ENCODE results near the gene CAST.

CAST gene

DNA sequence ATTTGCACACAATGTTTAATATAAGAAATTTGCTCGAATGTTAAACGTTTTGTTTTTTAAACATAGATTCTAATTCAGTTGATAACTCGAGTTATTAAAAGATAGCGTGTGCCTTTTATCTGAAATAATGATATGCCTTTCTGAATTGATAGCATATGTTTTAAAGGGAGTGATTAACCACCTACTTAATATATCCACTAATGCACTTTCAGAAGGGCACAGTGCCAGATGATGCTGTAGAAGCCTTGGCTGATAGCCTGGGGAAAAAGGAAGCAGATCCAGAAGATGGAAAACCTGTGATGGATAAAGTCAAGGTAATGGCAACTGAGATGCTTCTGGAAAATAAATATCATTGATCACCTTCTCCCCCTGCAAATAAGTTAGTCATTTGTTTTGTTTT lies 91.7 kb downstream of the CAST start:
- H3K4me1 ChIP-seq (ENCODE audit: control insufficient read depth, insufficient read depth, low read length): no peaks in the 10 kb centered on the region
- no peaks in the 10 kb centered on the region for H3K27me3 ChIP-seq (ENCODE audit: control insufficient read depth, insufficient read depth, low read length)
- no peak overlapping the region for H3K9ac ChIP-seq (ENCODE audit: low read depth, low read length)
- no peaks in the 10 kb centered on the region for H3K36me3 ChIP-seq (ENCODE audit: control insufficient read depth, insufficient read depth, low read length)
- H3K4me3 ChIP-seq (ENCODE audit: low read depth, low read length): no peak overlapping the region
- H3K9me3 ChIP-seq (ENCODE audit: control insufficient read depth, insufficient read depth, low read length): no peaks in the 10 kb centered on the region

DNA sequence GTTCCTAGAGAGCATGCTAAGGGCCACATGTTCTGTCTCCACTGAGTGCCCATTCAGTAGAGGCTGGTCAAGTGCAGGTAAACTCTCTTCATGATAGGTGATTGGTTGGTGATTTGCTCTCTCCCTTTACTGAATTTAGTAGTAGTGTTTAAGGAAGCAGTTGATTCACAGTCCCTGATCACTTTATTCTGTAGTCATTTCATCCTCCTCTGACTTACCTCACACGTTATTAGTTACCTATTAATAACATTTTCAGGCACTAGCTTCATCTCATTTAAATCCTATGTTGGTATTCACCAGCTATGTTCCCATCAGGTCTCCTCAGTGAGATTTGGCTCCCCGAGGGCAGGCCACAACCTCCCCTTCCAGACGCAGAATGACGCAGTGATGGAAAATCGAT lies 93.7 kb downstream of the CAST start:
- H3K27me3 ChIP-seq (ENCODE audit: control insufficient read depth, insufficient read depth, low read length): no peaks in the 10 kb centered on the region
- H3K9ac ChIP-seq (ENCODE audit: low read depth, low read length): no peak overlapping the region
- no peaks in the 10 kb centered on the region for H3K9me3 ChIP-seq (ENCODE audit: control insufficient read depth, insufficient read depth, low read length)
- H3K36me3 ChIP-seq (ENCODE audit: control insufficient read depth, insufficient read depth, low read length): no peaks in the 10 kb centered on the region
- no peak overlapping the region for H3K4me3 ChIP-seq (ENCODE audit: low read depth, low read length)
- no peaks in the 10 kb centered on the region for H3K4me1 ChIP-seq (ENCODE audit: control insufficient read depth, insufficient read depth, low read length)

DNA sequence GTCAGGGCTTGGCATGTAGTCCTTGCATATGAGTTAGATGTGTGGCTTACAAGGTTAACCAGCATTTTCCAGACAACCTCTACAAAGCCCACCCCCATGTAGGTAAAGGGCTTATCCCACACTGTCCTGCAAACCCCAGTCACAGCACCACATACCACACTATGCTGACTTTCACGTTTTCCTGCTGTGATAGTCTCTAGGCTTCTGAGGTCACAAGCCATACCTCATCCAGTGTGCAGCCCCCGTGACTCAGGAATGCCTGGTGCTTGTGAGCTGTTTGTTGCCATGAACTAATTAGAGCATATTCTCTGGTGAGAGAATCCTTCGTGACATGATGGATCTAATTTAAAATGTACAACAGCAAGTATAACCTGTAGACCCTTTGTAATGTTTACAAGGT lies 94.8 kb downstream of the CAST start:
- Histone ChIP-seq H3K36me3 (ENCODE audit: control insufficient read depth, insufficient read depth, low read length) (no peaks in the 10 kb centered on the region), H3K9me3 (ENCODE audit: control insufficient read depth, insufficient read depth, low read length) (no peaks in the 10 kb centered on the region), H3K27me3 (ENCODE audit: control insufficient read depth, insufficient read depth, low read length) (no peaks in the 10 kb centered on the region)

DNA sequence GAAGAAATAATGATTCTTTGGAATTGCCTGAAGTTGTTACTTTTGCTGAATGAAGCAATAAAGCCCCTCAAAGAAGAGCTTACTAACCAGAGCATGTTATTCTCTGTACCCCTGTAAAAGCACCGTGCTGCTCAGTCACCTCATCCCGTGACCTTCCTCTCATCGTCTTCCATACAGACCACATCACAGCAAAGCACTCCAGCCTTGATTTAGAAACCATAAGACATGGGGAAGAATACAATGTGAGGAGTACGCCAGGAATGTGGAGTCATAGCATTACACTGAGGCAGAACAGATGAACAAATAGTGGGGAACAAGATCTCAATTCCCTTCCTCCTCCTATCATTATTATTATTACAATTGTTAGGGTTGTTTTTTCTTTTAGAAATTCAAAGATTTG lies 96.4 kb downstream of the CAST start:
- Histone ChIP-seq H3K9ac (ENCODE audit: low read depth, low read length) (no peak overlapping the region), H3K36me3 (ENCODE audit: control insufficient read depth, insufficient read depth, low read length) (no peaks in the 10 kb centered on the region), H3K4me3 (ENCODE audit: low read depth, low read length) (no peak overlapping the region), H3K27me3 (ENCODE audit: control insufficient read depth, insufficient read depth, low read length) (no peaks in the 10 kb centered on the region), H3K9me3 (ENCODE audit: control insufficient read depth, insufficient read depth, low read length) (no peaks in the 10 kb centered on the region), H3K4me1 (ENCODE audit: control insufficient read depth, insufficient read depth, low read length) (no peaks in the 10 kb centered on the region)

More for the DNA sequence above, 94.8 kb downstream of the CAST start:
- H3K4me3 ChIP-seq (ENCODE audit: low read depth, low read length): no peak overlapping the region
- no peaks in the 10 kb centered on the region for H3K4me1 ChIP-seq (ENCODE audit: control insufficient read depth, insufficient read depth, low read length)
- no peak overlapping the region for H3K9ac ChIP-seq (ENCODE audit: low read depth, low read length)

DNA sequence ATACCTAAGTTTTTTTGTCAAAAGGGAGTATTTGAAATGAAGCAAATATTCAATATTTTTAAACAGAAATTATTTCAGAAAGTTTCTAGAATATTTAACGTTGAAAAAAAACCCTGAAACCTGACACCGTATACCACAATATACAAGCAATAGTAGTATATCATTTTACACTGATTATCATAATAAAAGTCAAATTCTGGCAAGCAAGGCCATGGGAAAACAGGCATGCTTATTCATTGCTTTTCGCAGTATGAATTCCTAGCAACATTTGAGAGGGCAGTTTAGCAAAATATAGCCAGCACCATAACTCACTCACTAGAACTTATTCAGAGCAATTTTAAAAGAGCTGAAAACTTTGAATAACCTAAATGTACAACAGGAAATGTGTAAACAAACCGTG lies 99.4 kb downstream of the CAST start:
- no peaks in the 10 kb centered on the region for H3K36me3 ChIP-seq (ENCODE audit: control insufficient read depth, insufficient read depth, low read length)

DNA sequence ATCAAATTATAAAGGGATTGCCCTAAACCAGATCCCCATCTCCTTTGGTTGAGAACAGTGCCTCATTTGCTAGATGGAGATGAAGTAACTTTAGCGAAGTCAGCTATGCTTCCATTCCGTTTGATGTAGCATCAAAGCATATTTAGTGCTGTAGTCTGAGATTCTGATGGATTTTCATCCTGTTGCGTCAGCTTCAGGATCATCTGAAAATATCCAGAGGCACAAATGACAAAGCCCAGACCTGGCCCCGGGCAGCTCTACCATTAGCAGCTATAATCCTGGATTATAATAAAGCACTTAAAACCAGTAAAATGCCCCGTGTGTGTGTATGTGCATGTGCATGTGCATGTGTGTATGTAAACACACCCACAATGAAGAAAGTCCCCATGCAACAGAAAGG lies 100.8 kb downstream of the CAST start:
- H3K4me3 ChIP-seq (ENCODE audit: low read depth, low read length): no peak overlapping the region
- no peaks in the 10 kb centered on the region for H3K9me3 ChIP-seq (ENCODE audit: control insufficient read depth, insufficient read depth, low read length)
- H3K4me1 ChIP-seq (ENCODE audit: control insufficient read depth, insufficient read depth, low read length): no peaks in the 10 kb centered on the region
- H3K27me3 ChIP-seq (ENCODE audit: control insufficient read depth, insufficient read depth, low read length): no peaks in the 10 kb centered on the region
- no peak overlapping the region for H3K9ac ChIP-seq (ENCODE audit: low read depth, low read length)
- no peaks in the 10 kb centered on the region for H3K36me3 ChIP-seq (ENCODE audit: control insufficient read depth, insufficient read depth, low read length)

More for the DNA sequence above, 99.4 kb downstream of the CAST start:
- no peaks in the 10 kb centered on the region for H3K4me1 ChIP-seq (ENCODE audit: control insufficient read depth, insufficient read depth, low read length)
- H3K9me3 ChIP-seq (ENCODE audit: control insufficient read depth, insufficient read depth, low read length): no peaks in the 10 kb centered on the region
- H3K27me3 ChIP-seq (ENCODE audit: control insufficient read depth, insufficient read depth, low read length): no peaks in the 10 kb centered on the region
- H3K4me3 ChIP-seq (ENCODE audit: low read depth, low read length): no peak overlapping the region
- H3K9ac ChIP-seq (ENCODE audit: low read depth, low read length): no peak overlapping the region

DNA sequence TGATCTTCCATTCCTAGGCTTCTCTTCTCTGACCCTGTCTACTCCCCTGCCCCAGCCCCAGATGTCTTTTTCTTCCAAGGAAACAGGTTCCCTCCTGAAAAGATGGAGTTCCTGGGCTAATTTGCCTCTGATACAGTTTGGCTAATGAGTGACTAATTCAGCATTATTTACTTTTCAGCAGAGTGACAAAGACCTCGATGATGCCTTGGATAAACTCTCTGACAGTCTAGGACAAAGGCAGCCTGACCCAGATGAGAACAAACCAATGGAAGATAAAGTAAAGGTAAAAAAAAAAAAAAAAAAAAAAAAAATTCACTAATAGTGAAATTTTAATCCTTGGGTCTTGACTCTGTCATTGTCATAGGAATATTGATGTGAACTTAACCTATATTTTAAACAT lies 102.9 kb downstream of the CAST start:
- no peak overlapping the region for H3K4me3 ChIP-seq (ENCODE audit: low read depth, low read length)
- peaks cover 2% of the 10 kb centered on the region for H3K36me3 ChIP-seq (ENCODE audit: control insufficient read depth, insufficient read depth, low read length)

DNA sequence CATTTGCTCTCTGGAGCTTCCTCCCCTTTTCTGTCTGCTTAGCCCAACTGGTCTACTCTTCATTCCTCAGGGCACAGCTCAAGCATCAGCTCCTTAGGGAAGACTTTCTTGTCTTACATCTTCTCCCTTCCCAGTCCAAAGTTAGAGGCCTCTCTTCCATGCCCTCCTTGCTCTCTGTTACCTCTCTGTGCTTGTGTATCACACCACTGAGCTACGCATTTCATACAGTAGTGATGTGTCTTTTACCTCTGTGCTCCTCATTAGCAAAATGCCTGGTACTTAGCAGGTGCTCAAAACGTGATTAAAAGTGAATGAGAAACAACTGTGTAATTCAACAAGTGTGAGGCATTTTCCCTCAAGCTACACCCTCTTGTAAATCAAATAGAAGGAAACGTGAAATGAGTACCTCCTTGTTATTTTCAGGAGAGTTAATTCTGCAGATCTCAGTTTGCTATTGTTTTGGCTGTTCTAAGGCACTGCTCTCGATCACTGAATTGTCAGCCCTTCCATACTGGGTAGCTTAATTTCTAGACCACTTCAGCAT lies 106.6 kb downstream of the CAST start:
- Histone ChIP-seq H3K4me1 (ENCODE audit: control insufficient read depth, insufficient read depth, low read length) (peaks cover 2% of the 10 kb centered on the region), H3K36me3 (ENCODE audit: control insufficient read depth, insufficient read depth, low read length) (peaks cover 2% of the 10 kb centered on the region), H3K27me3 (ENCODE audit: control insufficient read depth, insufficient read depth, low read length) (no peaks in the 10 kb centered on the region), H3K9me3 (ENCODE audit: control insufficient read depth, insufficient read depth, low read length) (no peaks in the 10 kb centered on the region), H3K9ac (ENCODE audit: low read depth, low read length) (no peak overlapping the region), H3K4me3 (ENCODE audit: low read depth, low read length) (no peak overlapping the region)

More for the DNA sequence above, 102.9 kb downstream of the CAST start:
- peaks cover 2% of the 10 kb centered on the region for H3K4me1 ChIP-seq (ENCODE audit: control insufficient read depth, insufficient read depth, low read length)
- no peak overlapping the region for H3K9ac ChIP-seq (ENCODE audit: low read depth, low read length)
- H3K9me3 ChIP-seq (ENCODE audit: control insufficient read depth, insufficient read depth, low read length): no peaks in the 10 kb centered on the region
- H3K27me3 ChIP-seq (ENCODE audit: control insufficient read depth, insufficient read depth, low read length): no peaks in the 10 kb centered on the region

DNA sequence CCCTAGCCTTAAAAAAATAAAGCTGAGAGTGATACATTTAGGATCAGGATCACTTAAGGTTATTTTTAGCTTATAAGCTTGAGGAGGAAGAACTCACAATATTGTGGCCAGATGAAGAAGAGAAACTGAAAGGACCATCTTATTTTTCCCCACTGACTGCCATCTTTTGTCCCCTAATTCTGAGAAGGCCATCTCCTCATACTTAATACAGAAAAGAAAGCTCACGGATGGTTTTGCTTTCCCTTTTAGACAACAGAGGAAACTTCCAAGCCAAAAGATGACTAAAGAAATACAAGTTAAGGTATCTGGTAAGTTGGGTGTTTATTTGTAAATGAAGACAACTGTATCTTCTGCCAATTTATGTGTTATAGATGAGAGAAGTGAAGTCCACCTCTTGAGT lies 109.2 kb downstream of the CAST start:
- no peaks in the 10 kb centered on the region for H3K27me3 ChIP-seq (ENCODE audit: control insufficient read depth, insufficient read depth, low read length)
- no peak overlapping the region for H3K9ac ChIP-seq (ENCODE audit: low read depth, low read length)
- no peak overlapping the region for H3K4me3 ChIP-seq (ENCODE audit: low read depth, low read length)
- H3K36me3 ChIP-seq (ENCODE audit: control insufficient read depth, insufficient read depth, low read length): peaks cover 2% of the 10 kb centered on the region
- peaks cover 2% of the 10 kb centered on the region for H3K4me1 ChIP-seq (ENCODE audit: control insufficient read depth, insufficient read depth, low read length)
- H3K9me3 ChIP-seq (ENCODE audit: control insufficient read depth, insufficient read depth, low read length): no peaks in the 10 kb centered on the region

DNA sequence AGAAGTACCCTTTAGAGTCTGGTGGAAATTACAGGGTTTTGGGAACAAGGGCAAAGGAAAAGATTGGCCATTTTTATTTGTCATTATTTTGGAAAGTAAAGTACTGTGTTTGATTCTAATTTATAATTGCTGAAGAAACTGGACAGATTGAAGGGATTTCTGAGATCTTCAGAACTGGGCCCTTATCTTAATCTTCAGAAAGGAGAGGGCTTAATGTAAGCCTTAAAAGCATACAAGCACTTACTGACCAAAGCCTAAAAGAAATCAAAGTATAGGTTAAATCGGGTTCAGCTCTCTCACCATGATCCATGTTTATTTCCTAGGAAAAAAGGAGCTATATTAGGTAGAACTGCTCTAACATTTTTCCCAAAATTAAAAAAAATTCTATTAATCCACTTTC lies 109.9 kb downstream of the CAST start:
- Histone ChIP-seq H3K4me3 (ENCODE audit: low read depth, low read length) (no peak overlapping the region), H3K36me3 (ENCODE audit: control insufficient read depth, insufficient read depth, low read length) (peaks cover 2% of the 10 kb centered on the region), H3K27me3 (ENCODE audit: control insufficient read depth, insufficient read depth, low read length) (no peaks in the 10 kb centered on the region), H3K9ac (ENCODE audit: low read depth, low read length) (no peak overlapping the region), H3K9me3 (ENCODE audit: control insufficient read depth, insufficient read depth, low read length) (no peaks in the 10 kb centered on the region), H3K4me1 (ENCODE audit: control insufficient read depth, insufficient read depth, low read length) (peaks cover 2% of the 10 kb centered on the region)

DNA sequence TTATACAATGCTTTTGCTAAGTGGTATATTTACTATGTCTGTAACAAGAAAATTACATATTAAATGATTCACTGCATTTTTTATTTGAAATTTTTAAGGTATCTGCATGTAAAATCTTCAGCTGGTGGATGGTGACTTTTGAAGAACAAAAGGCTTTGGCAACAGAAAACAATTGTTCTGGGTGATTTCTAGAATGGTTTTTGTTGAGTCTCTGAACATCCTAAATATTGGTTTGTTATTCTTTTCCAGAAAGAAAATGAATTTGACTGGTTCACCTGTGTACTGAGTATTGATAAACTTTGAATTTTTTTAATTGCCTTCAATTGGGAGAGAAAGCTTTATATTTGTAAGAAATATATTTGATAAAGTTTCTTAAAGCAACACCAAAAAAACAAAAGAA lies 110.4 kb downstream of the CAST start:
- Histone ChIP-seq H3K4me1 (ENCODE audit: control insufficient read depth, insufficient read depth, low read length) (peaks cover 2% of the 10 kb centered on the region), H3K27me3 (ENCODE audit: control insufficient read depth, insufficient read depth, low read length) (no peaks in the 10 kb centered on the region), H3K4me3 (ENCODE audit: low read depth, low read length) (no peak overlapping the region), H3K9ac (ENCODE audit: low read depth, low read length) (no peak overlapping the region), H3K9me3 (ENCODE audit: control insufficient read depth, insufficient read depth, low read length) (no peaks in the 10 kb centered on the region), H3K36me3 (ENCODE audit: control insufficient read depth, insufficient read depth, low read length) (peaks cover 2% of the 10 kb centered on the region)

DNA sequence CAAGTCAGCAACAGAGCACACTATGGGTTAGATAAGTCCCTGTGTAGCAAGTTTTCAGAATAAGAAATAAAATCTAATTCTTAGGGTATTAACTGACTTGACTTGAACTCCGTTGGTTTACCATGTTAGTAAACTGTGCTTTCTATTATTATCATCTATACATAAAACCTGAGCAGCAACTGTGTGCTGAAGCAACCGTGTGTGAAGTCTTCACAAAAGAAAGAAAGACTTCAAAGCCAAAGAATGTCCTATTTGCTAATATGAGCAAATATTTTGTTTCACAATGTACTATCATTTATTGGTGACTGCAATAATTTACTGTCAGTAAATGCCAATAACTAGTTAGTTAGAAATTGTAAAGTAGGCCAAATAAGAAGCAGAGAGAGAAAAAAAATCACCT lies 112.9 kb downstream of the CAST start:
- no peaks in the 10 kb centered on the region for H3K36me3 ChIP-seq (ENCODE audit: control insufficient read depth, insufficient read depth, low read length)

More for the DNA sequence above, 112.9 kb downstream of the CAST start:
- Histone ChIP-seq H3K4me3 (ENCODE audit: low read depth, low read length) (no peak overlapping the region), H3K9ac (ENCODE audit: low read depth, low read length) (no peak overlapping the region), H3K9me3 (ENCODE audit: control insufficient read depth, insufficient read depth, low read length) (no peaks in the 10 kb centered on the region), H3K27me3 (ENCODE audit: control insufficient read depth, insufficient read depth, low read length) (no peaks in the 10 kb centered on the region), H3K4me1 (ENCODE audit: control insufficient read depth, insufficient read depth, low read length) (no peaks in the 10 kb centered on the region)

All from iPS-15b (cell line).